Cerebellar nuclear complex (tissue), 1 donor: Measurements from ENCODE around the gene GNB5.
"Not testable (repeated sequence)": the region's sequence is repeated elsewhere in the genome, so short reads cannot be mapped to it uniquely, and the experiment has no call there.

Source experiments
- DNase-seq, 2 experiments: peaks; one replicate each; lab custom pipeline; 2025; lab: John Stamatoyannopoulos, UW

Gene GNB5

DNA sequence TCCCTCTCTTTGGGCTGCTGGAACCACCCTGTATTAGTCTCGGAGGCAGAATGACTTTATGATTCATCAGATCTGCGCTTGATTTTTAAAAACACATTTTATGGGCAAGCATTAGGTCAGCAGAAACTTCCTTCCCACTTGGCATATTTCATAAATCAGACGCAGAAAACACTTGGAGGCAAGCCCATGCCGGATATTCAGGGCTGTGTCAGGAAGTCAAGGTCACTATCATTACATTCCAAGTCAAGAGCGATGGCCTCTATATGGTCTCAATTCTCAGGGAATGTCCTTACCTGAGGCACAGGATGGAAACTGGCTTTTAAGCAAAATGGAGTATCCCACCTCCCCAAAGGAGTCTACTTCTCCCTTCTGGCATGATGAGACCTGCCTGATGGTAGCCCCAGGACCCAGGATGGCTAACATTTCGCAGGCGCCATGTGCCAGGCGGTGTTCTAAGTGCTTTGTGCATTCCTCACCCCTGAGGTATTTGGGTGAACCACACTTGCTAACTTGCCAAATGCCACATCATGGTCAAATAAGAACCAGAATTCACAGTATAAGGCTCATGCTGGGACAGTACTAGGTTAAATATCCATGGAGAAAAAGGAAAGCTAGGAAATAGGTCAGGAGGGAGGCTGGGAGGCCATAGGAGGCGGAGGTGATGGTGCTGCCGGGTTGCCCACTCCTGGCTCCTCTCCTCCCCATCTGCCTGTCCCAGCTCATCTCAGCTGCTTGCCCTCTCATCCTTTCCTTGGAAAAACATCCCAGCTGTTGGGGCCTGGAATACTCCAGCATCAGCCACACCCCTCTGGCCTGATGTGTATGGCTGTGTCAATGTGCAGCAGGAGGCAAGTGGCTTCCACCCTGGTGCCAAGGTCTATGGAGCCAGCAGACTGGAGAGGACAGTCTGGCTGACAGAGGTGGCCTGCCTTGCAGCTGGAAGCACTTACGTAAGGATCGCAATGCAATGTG is 97.4 kb downstream of the GNB5 start:
- no peak for DNase-seq

DNA sequence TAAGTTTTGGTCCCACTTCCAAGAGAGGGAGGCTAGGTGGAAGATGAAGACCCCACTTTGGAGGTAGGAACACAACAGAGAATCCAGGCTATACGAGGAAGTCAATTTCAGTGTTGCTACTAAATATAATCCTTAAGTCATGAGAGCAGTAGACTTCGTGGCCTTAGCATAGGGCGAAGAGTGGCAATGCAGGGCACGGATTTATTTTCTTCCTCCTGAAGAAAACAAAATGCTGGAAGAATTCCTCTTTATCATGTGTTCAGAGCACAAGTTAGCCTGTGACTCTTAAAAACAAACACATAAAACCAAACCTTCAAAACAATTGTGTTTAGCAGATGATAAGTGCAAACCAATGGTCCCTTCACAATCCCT is 98.0 kb downstream of the GNB5 start:
- DNase-seq: no peak

DNA sequence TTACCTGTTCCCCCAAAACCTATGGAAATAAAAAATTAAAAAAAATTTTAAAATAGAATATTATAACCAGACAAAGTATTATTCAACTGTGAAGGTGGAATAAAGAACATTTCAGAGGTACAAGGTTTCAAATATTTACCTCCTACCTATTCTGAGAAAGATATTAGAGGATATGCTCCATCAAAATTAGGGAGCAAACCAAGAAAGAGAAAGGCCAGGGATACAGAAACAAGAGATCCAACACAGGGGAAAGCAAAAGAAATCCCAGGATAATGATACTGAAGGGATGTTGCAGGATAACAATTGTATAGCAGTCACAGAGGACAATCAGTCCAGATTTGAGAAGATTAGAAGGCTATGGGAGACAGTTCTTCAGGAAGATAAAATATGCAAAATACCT is 101.0 kb downstream of the GNB5 start:
- DNase-seq: no peak

DNA sequence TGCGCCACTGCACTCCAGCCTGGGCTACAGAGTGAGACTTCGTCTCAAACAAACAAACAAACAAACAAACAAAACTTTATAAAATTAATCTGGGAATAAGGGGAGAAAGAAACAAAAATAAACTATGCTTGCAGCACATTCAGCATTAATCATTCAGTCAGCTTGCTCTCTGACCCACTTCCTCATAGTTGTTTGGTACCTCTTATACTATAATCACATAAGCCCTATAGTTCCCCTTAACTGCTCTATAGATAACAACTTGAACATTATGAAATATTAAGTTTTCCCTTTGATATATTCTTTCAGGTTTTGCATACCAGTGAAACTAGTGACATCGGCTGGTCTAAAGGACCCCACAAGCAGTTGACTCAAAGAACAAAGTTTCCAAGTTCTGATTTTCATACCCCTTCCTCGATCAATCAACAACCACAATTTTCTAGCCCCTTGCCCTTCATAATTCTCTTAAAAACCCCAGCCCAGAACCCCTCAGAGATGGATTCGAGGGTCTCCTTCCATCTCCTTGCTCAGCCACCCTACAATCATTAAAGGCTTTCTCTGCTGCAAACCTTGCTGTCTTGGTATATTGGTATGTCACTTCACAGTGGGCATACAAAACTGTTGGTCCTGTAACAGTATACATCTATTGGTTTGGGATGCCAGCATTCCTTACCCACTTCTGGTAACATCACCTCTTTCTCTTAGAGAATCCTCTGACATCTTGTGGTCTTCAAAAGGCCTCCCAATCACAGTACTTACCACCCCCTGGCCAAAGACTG is 105.0 kb downstream of the GNB5 start:
- no peak for DNase-seq

DNA sequence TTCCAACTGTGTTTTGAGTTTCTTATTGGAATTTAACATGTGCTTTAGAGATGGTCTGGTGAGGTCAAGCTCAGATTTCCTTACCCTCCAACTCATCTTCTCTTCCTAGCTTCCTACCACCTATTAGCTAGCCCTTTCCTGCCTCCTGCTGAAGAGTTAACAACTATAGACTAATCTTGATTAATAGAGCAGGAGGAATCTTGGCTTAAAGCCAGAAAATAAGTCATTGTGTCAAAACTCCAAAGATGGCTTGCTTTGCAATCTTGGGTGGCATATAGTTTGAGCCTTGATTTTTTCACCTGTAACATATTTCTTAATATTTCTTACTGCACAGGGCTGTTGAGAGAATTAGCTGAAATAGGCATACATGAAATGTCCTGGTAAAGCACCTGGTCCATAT is 105.9 kb downstream of the GNB5 start:
- DNase-seq: no peak

DNA sequence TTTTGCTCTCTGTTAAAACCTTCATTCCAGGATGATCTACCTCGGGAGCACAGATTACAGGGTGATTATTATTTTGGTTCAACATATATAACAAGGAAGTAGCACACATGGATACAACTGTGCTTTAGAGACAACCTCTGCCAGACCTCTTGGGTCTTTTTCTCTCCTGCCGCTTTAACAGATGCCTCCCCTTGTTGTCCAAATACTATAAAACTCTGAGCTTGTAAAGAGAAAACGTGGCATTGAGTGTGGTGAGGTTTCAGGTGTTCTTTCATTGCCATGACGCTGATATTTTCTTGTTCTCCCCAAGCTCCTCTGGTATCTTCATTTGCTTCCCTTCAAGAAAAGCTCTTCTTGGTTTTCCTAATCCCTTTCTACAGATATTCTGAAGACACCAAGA is 107.6 kb downstream of the GNB5 start:
- no peak for DNase-seq

DNA sequence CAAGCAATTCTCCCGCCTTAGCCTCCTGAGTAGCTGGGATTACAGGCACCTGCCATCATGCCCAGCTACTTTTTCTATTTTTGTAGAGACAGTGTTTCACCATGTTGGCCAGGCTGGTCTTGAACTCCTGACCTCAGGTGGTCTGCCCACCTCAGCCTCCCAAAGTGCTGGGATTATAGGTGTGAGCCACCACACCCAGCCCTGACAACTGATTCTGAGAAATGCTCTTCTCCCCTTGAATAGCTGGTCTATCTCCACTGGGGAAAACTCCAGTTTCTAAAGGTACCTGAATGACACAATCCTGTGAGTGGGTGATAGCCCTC is 108.2 kb downstream of the GNB5 start:
- not testable (repeated sequence) for DNase-seq

DNA sequence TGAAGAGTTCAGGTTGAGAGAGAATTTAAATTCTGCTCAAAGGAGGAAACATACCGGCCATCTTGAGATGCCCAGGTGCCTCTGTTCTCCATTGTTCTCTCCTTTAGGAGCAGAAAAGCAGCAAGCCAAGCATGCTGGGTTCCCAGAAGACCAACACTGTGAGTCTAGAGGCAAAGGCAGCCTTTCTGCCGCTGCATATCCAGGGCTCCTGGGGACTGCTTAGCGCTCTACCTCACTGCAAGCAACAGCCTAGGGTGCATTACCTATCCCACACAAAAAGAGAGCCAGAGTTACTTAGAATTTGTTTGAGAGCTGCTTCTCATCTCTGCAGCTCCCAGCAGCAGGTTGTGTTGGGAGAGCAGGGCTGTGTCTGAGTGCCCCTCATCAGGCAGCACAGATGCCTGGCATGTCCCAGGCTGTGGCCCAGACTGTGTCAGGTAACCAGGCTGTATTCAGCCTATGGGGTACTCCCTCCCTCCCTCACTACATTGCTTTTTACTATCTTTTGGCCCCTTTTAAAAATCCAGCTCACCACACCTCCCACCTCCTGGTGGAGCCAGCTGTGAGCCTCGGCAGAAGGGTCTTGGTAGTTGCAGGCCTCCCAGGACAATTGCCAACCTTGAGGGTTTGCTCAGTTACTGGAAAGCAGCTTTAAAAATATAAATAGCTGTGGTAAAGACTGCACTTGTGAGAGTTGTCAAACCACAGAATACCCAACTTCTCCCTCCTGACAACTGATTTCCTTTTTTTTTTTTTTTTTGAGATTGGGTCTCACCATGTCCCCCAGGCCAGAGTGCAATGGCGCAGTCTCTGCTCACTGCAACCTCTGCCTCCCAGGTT is 108.8 kb downstream of the GNB5 start:
- no peak for DNase-seq

DNA sequence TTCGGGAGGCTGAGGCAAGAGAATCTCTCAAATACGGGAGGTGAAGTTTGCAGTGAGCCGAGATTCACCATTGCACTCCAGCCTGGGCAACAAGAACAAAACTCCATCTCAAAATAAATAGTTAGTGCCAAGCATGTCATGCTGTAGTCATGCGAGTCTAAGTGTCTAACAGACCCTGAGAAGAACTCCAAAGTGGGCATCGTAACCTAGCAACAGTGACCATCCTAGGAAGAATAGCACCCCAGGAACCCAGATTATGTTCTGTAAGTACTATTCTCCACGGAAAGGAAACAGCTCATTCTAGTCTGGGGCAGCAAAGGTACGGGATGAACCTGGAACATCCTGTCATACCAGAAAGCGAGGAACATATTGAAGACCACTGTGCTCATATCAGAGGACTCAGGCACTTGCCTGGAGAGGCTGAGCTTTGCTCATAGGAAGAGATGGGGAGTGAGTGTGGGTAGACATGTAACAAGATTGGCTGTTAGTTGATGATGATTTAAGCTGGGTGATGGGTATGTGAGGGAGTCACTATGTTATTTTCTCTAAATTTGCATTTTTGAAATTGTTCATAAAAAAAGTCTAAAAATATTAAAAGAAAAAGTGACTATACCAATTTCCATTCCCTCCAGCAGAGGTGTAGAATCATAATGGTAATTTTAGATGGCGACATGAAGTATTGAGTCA is 110.3 kb downstream of the GNB5 start:
- DNase-seq: no peak

DNA sequence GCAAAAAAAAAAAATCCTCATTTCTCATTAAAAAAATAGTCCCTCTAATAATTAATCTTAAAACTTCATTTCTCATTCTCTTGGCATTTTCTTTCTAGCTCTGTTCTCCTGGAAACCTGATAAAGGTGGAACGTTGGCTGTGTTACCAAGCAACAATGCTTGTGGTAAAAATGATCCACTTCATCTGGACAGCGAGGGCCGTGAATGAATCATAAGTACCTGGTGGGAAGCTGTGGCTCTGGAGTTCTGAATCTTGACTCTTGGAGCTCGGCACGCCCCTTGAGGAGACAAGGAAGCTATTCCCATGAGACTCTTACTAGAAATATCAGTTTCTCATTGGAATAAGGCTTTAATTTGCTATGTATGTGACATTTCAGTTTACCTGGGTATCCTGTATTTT is 111.2 kb downstream of the GNB5 start:
- DNase-seq: no peak

DNA sequence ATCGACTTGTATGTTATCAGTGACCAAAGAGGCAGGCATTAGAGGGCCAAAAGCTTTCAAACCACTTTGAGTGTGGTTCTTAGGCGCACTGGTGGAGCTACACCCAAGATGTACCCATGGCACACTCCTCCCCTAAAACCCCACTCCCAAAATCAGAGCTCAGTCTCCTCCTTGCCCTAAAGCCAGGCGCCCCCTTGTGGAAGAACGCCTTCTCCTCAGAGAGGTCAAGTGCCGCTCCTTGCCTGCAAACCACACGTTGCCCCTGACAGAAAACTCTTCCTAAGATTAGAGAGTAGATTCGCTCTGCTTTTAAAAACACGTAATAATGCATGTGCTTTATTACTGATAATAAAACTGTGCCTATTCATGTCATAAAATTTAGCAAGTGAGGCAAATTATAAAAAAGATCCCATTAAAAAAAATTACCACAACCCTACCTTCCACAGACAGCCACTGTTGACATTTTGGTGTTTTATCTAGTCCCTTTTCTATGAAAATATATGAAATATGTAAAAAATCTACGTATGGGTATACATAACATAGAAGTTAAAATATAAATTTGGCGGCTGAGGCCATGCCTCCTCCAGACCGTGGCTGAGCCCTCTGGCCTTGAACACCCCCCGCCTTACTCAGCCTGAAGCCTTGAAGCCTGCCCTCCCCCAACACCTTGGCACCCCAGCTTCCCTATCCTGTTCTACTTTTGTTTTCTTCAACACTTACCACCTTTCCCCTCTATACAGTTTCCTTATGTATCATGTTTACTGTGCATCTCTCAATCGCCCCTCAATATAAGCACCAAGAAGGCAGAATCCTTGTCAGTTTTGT is 112.1 kb downstream of the GNB5 start:
- no peak for DNase-seq

DNA sequence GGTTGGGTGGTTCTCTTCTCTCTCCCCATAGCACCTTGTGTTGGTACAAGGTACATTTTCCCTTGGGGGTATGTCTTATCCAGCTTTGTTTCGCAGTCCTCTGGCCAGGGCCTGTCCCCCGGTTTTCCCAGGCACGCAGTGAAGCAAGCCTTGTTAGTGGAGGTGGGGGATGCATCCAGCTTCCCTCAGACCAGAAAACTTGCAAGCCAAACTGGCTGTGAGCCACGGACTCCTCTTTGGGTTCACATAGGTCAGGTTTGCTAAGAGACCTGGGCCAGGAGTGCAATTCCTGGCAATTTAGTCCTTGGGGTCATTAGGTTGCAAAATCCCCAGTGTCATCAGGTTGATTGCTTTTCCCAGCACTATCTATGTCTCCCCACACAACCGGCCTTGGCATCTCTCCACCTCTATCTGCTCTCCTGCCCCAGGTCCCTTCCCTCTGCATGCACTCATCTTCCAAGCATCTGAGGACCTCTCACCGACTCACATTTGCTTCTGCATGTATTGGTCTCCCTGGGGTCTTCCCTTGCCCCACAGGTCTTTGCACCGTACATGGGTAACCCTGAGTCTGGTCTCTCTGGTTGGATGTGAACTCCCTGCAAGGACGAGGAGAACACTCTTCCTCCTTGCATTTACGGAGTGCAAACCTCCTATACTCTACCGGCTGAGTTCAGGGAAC is 112.9 kb downstream of the GNB5 start:
- DNase-seq: no peak

DNA sequence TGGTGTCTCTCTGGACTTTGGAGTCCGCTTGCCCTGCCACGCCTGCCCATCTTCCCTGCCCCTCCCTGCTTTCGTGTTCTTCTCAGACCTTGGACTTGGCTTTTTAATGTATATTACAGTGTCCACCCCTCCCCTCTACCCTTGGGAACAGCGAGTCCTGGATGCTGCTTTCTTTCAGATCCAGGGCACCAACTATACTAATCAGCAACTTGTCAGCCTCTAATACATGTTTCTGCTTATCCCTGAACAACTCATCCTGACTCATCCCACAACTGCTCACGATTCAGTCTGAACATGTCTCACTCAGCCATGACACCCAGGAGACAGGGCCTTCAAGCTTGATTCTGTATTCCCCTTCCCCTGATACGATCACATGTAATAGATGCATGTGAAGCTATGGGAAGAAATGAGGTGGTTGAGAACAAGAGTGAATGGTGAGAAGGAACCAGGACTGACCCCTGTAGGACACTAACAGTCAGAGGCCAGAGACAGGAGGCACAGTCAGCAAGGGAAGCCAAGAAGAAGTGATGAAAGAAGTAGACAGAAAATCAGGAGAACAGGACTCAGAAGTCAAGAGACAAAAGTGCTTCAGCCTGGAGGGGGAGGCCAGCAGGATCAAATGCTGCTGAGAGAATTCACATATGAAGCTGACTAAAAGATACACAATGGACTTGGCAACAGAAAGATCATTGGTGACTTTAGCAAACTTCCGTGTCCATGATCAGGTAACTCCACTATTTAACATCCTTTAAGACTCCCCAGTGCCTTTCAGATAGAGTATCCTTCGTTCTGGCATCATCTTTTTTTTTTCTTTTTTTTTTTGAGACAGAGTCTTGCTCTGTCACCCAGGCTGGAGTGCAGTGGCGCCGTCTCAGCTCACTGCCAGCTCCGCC is 114.1 kb downstream of the GNB5 start:
- DNase-seq: no peak

DNA sequence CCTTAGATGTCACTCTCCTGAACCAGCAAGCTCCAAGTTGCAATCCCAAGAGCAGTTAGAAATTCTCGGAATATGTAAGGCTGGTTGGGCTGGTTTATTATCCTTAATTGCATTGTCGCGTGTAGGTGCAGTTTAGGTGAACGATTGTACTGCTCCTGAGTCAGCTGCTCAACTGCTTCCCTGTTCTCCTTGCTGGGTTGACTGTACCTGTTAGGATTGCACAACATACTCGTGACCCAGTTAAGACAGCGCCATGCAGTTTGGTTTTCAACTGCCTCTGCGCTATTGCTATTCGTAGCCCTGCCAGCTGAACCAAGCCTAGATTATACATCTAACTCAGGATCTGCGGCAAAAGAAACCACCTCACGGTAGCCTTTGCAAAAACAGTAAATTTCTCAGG is 119.6 kb downstream of the GNB5 start:
- DNase-seq: no peak

DNA sequence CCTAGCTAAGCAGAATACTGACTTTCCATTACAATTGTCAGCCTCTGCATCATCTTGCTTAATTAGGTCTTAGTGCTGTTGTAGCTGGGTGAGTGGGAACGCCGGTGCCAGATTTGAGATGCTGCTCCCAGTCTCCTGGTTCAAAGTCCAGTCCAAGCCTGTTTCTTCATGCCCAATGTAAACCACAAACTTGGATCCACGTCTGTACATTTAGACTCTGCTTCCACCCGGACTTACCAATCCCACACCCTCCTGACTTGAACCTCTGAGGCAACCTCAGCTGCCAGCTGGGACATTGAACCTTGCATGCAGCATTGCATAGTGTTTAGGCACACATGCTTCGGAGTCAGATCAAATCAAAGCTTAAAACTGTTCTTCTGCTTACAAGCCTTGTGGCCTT is 121.6 kb downstream of the GNB5 start:
- no peak for DNase-seq

DNA sequence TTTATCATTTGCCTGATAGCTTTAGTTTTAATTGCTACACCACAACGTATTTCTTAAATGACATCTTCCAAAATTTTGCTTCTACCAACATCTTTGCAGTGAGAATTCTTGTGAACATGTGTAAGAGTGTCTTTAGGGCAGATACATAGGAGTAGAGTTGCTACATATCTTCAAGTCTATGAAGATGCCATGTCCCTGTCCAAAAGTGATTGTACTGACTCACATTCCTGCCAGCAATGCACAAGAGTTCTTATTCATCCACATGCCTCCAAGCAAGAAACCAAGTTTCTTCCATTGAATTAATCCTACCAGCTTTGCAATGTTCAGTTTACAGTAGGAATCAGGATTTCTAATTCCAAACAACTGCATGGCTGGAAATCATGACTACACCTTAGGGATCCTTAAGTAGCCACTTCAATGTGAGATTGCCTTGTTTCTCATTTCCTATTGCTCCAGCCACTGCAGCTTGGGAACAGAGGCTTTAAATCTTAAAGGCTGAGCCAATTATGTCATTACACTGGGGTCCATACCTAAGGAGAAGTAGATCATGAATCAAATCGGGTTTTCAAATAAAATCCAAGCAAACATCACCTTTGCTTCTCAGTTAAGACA is 123.1 kb downstream of the GNB5 start:
- DNase-seq: no peak

DNA sequence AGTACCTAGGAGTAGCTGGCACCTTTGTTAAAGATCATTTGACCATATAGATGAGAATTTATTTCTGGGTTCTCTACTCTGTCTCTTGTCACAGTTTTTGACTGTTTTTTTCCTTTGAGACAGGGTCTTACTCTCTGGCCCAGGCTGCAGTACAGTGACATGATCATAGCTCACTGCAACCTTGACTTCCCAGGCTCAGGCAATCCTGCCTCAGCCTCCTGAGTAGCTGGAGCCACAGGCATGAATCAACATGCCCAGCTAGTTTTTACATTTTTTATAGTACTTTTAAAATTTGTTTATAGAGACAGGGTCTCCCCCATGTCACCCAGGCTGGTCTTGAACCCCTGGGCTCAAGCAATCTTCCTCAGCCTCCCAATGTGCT is 123.7 kb downstream of the GNB5 start:
- DNase-seq: no peak

DNA sequence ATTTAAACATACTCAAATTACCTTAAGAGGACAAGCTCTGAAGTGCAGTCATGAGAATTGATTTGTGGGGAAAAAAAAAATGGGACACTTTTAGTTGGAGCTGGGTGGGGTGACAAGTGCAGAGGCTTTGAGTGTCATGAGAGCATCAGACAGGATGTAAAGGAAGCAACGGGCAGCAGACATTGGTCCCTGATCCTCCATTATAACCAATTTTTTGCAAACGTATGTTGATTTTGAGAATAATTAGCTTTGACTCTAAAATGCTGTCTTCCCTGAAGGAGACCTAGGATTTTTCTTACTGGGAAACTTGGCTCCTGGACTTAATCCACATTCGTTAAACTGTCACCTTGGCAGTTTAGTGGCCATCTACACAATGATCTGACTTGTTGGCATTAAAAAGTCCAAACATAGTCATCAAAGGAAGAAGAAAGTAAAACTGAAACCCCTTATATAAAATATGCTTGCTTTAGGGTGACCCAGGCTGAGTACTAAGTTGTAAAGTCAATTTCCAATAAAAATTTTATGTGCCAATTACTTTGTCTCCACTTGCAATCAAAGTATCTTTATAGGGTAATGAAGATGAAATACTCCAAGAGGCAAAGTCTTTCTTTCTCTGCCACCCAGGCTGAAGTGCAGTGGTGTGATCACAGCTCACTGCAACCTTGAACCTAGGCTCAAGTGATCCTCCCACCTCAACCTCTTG is 124.2 kb downstream of the GNB5 start:
- no peak for DNase-seq
